HG02852 (cell line): ENCODE data around the gene SEC24C.
"Not testable (repeated sequence)": the region's sequence is repeated elsewhere in the genome, so short reads cannot be mapped to it uniquely, and the experiment has no call there.

Experiments
- ATAC-seq: cut with Tn5 transposase; IDR thresholded peaks from one replicate; pipeline ENCODE4 v1.9.1; 2021; ENCODE audit warnings: mild to moderate bottlenecking, moderate library complexity; ENCODE audit not compliant: unreplicated experiment

SEC24C gene

GRCh38 chr10:73743905-73744663, at the start of gene SEC24C:
SEC24C (plus strand) TSS chr10:73744372; CDS start chr10:73746833, 2,461 bp downstream.
- ATAC-seq = peak; percentile 88

GRCh38 chr10:73695302-73695701, 48.9 kb upstream of the SEC24C start:
- ATAC-seq = not testable (repeated sequence)

GRCh38 chr10:73697675-73698159, 46.5 kb upstream of the SEC24C start, which contains the start of gene AGAP5:
AGAP5 (minus strand) TSS chr10:73698109; CDS start chr10:73697755, 354 bp downstream.
- ATAC-seq = not testable (repeated sequence)

- ATAC-seq = not testable (repeated sequence)
Observed at GRCh38 chr10:73698819-73699218, 45.4 kb upstream of the SEC24C start.

- not testable (repeated sequence) for ATAC-seq
Observed at GRCh38 chr10:73703924-73704323, 40.2 kb upstream of the SEC24C start.

- ATAC-seq = not testable (repeated sequence)
Observed at GRCh38 chr10:73705506-73706072, 38.6 kb upstream of the SEC24C start.

GRCh38 chr10:73706488-73706887, 37.7 kb upstream of the SEC24C start:
- not testable (repeated sequence) for ATAC-seq

- ATAC-seq = not testable (repeated sequence)
Observed at GRCh38 chr10:73707628-73708027, 36.5 kb upstream of the SEC24C start.

- ATAC-seq = not testable (repeated sequence)
Observed at GRCh38 chr10:73708122-73708521, 36.0 kb upstream of the SEC24C start.

GRCh38 chr10:73711683-73712082, 32.5 kb upstream of the SEC24C start:
- not testable (repeated sequence) for ATAC-seq

GRCh38 chr10:73713912-73714311, 30.3 kb upstream of the SEC24C start:
- ATAC-seq = not testable (repeated sequence)

- not testable (repeated sequence) for ATAC-seq
Observed at GRCh38 chr10:73714483-73714882, 29.7 kb upstream of the SEC24C start.

GRCh38 chr10:73715179-73716156, 28.7 kb upstream of the SEC24C start:
- not testable (repeated sequence) for ATAC-seq

- no peak for ATAC-seq
Observed at GRCh38 chr10:73716251-73716650, 27.9 kb upstream of the SEC24C start.

GRCh38 chr10:73717556-73717955, 26.6 kb upstream of the SEC24C start:
- no peak for ATAC-seq

GRCh38 chr10:73720561-73720960, 23.6 kb upstream of the SEC24C start:
- ATAC-seq = not testable (repeated sequence)

GRCh38 chr10:73723516-73723915, 20.7 kb upstream of the SEC24C start:
- ATAC-seq = no peak

- not testable (repeated sequence) for ATAC-seq
Observed at GRCh38 chr10:73729781-73730152, 14.4 kb upstream of the SEC24C start.

GRCh38 chr10:73730153-73730906, 13.8 kb upstream of the SEC24C start:
- ATAC-seq = peak; percentile 85
